HG02943 (cell line): ENCODE results near the gene BARHL2.

ENCODE experiments used
- ATAC-seq: cut with Tn5 transposase; IDR thresholded peaks from one replicate; pipeline ENCODE4 v1.9.1; 2021; ENCODE audit warnings: mild to moderate bottlenecking, low read depth, moderate library complexity; ENCODE audit not compliant: unreplicated experiment

The BARHL2 gene

GRCh38 chr1:90716552-90717355, at the start of gene BARHL2:
BARHL2 (minus strand) TSS chr1:90717302; CDS start chr1:90717195, 107 bp downstream.
- ATAC-seq: no peak

- ATAC-seq: no peak
Measured at GRCh38 chr1:90763930-90764329, 46.8 kb upstream of the BARHL2 start.

GRCh38 chr1:90763506-90763905, 46.4 kb upstream of the BARHL2 start:
- ATAC-seq: no peak

- ATAC-seq: no peak
Measured at GRCh38 chr1:90761781-90762589, 44.9 kb upstream of the BARHL2 start.

- ATAC-seq: no peak
Measured at GRCh38 chr1:90761156-90761555, 44.1 kb upstream of the BARHL2 start.

- no peak for ATAC-seq
Measured at GRCh38 chr1:90753556-90753955, 36.5 kb upstream of the BARHL2 start.

GRCh38 chr1:90748668-90749067, 31.6 kb upstream of the BARHL2 start:
- ATAC-seq: no peak

- ATAC-seq: no peak
Measured at GRCh38 chr1:90746857-90747256, 29.8 kb upstream of the BARHL2 start.

- ATAC-seq: no peak
Measured at GRCh38 chr1:90745972-90746371, 28.9 kb upstream of the BARHL2 start.

GRCh38 chr1:90732136-90732535, 15.0 kb upstream of the BARHL2 start:
- no peak for ATAC-seq

- ATAC-seq: no peak
Measured at GRCh38 chr1:90731382-90732050, 14.4 kb upstream of the BARHL2 start.

- no peak for ATAC-seq
Measured at GRCh38 chr1:90730243-90731022, 13.3 kb upstream of the BARHL2 start.

GRCh38 chr1:90729504-90730242, 12.6 kb upstream of the BARHL2 start:
- ATAC-seq: no peak

- ATAC-seq: no peak
Measured at GRCh38 chr1:90728502-90729287, 11.6 kb upstream of the BARHL2 start.

- ATAC-seq: no peak
Measured at GRCh38 chr1:90727917-90728501, 10.9 kb upstream of the BARHL2 start.

- no peak for ATAC-seq
Measured at GRCh38 chr1:90726986-90727480, 9.9 kb upstream of the BARHL2 start.

- no peak for ATAC-seq
Measured at GRCh38 chr1:90726425-90726985, 9.4 kb upstream of the BARHL2 start.
